Stimulated activated effector memory CD8-positive, alpha-beta T cell treated with anti-CD3 and anti-CD28 coated beads, Interleukin-12 subunit alpha, Interleukin-12 subunit beta, amount 100 ng/mL, for 72 hours (primary cell): ENCODE measurements around the gene CARD19.
"Not testable (repeated sequence)": the region's sequence is repeated elsewhere in the genome, so short reads cannot be mapped to it uniquely, and the experiment has no call there.

Source experiments
- ATAC-seq: fragments of 150-1000 bp; cut with Tn5 transposase; 2 replicates; pipeline ENCODE4 v1.10.0; 2021
- DNase-seq, 2 donors: peaks; one replicate each; pipeline ENCODE4 v3.0.0; 2021 to 2022; ENCODE audit warnings: low spot score in 2 of 2
- H3K27ac Mint-ChIP-seq: one replicate; pipeline ENCODE4 v1.8.0; 2022; ENCODE audit warnings: mild to moderate bottlenecking, mixed read lengths
- H3K36me3 Mint-ChIP-seq: one replicate; pipeline ENCODE4 v1.8.0; 2022; ENCODE audit warnings: mild to moderate bottlenecking, mixed read lengths
- H3K4me1 Mint-ChIP-seq: one replicate; pipeline ENCODE4 v1.8.0; 2022; ENCODE audit warnings: mixed read lengths
- H3K4me3 Mint-ChIP-seq: one replicate; pipeline ENCODE4 v1.8.0; 2022; ENCODE audit warnings: mild to moderate bottlenecking, mixed read lengths
- H3K9me3 Mint-ChIP-seq: one replicate; pipeline ENCODE4 v1.8.0; 2022; ENCODE audit warnings: mixed read lengths

The CARD19 gene

DNA sequence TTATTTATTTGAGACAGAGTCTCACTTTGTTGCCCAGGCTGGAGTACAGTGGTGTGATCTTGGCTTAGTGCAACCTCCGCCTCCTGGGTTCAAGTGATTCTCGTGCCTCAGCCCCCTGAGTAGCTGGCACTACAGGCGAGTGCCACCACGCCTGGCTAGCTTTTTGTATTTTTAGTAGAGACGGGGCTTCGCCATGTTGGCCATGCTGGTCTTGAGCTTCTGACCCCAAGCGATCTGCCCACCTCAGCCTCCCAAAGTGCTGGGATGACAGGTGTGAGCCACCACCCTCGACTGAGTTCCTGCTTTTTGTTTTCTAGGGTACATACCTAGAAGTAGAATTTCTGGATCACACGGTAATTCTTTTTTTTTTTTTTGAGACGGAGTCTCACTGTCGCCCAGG, 5.1 kb downstream of the CARD19 start:
- Mint-ChIP-seq H3K36me3 (peaks cover 17% of the 10 kb centered on the region), H3K4me1 (peaks cover 74% of the 10 kb centered on the region), H3K9me3 (peaks cover 12% of the 10 kb centered on the region)
- H3K27ac Mint-ChIP-seq, H3K4me3 Mint-ChIP-seq, ATAC-seq, DNase-seq: not testable (repeated sequence)

DNA sequence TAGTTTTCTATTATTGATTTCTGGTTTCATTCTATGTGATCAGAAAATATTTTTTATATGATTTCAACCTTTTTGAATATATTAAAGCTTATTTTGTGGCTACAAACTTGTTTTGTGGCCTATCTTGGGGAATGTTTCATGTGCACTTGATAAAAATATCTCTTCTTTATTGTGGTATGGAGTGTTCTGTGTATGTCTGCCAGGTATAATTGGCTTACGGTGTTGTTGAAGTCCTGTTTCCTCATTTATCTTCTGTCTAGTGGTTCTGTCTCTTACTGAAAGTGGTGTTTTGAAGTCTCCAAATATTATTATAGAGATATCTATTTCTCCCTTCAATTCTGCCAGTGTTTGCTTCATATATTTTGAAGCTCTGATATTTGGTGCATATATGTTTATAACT, 9.6 kb downstream of the CARD19 start:
- H3K36me3 Mint-ChIP-seq, result peaks cover 35% of the 10 kb centered on the region

DNA sequence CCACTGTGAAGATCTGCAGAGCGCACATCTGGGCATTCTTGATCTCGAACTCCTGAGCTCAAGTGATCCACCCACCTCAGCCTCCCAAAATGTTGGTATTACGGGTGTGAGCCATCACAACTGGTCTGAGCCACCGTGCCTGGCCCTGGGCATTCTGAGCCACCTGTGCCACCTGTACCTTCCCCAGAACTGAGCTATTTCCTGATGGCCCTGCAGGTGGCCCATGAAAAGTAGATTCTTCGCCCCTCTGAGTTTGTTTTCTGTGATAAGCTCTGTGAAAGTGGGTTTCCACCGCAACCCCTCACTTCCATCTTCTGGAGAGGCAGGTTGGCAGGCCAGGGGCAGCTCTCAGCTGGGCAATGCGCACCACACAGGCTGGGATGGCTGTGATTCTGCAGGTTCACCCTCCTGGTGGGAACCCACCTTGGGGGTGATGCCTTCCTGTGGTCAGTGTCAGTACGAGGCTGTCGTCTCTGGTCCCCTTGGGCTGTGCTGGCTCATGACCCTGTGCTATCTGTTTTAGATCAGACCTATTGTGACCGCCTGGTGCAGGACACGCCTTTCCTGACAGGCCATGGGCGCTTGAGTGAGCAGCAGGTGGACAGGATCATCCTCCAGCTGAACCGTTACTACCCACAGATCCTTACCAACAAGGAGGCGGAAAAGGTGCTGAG, 11.3 kb downstream of the CARD19 start:
- peaks cover 12% of the 10 kb centered on the region for H3K9me3 Mint-ChIP-seq
- peaks cover 80% of the 10 kb centered on the region for H3K4me1 Mint-ChIP-seq
- ATAC-seq (no peak), DNase-seq (no peak)
- H3K27ac Mint-ChIP-seq, result no peak overlapping the region
- peak overlapping the region; percentile 22 for H3K4me3 Mint-ChIP-seq
- H3K36me3 Mint-ChIP-seq, result peaks cover 29% of the 10 kb centered on the region

More for the DNA sequence above, 9.6 kb downstream of the CARD19 start:
- H3K27ac Mint-ChIP-seq, result peak overlapping the region; percentile 65
- peaks cover 12% of the 10 kb centered on the region for H3K9me3 Mint-ChIP-seq
- H3K4me3 Mint-ChIP-seq, result no peak overlapping the region
- DNase-seq, result no peak
- ATAC-seq, result no peak
- H3K4me1 Mint-ChIP-seq, result peaks cover 79% of the 10 kb centered on the region

DNA sequence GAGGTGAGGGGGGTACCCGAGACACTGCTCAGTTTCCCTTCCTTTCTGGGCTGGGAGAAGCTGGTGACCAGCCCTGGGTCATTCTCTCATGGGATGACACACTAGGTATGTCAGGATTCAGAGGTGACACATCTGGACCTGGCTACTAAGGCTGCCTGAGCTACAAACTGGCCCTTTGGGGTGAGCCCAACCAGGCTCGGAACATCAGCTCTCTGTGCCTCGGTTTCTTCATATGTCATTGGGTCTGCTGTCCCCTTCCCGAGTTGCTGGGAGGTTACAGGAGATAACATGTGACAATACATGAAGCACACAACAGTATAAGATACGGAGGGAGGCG, 11.8 kb downstream of the CARD19 start:
- peaks cover 75% of the 10 kb centered on the region for H3K4me1 Mint-ChIP-seq
- peak overlapping the region; percentile 22 for H3K4me3 Mint-ChIP-seq
- peaks cover 34% of the 10 kb centered on the region for H3K36me3 Mint-ChIP-seq
- ATAC-seq (peak; percentile 4), DNase-seq (no peak)
- no peak overlapping the region for H3K27ac Mint-ChIP-seq
- peaks cover 12% of the 10 kb centered on the region for H3K9me3 Mint-ChIP-seq

DNA sequence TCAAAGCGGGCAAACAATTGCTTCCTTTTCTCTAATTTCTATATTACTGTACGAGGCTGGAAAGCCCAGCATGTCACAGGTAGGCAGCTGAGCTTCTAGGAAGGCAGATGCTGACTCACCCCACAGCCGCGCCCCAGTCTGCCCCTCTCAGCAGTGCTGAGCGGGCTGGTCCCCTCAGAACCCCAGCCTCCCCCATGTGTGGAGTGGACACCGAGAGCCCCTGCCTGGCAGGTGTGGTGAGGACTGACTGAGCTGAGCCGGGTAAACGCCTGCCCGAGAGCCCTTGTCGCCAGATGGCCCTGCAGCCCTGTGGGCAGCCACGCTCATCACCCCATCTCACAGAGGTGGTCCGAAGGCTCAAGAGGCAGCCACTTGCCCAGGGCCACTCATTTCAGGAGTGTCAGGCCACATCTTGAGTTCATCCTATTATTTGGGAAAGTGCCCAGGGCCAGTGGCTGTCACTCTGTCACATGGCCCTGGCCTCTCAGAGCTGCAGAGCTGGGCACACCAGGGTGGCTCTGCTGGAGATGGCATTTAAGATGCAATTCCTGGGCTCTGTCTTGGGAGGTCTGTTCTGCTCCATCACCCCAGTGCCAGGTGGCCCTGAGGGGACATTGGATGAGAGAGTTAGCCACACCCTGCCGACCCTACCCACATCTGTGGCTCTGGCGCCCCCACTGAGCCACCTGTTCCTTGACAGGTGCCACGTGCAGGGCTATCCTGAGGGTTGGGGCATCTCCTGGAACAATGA, 12.4 kb downstream of the CARD19 start:
- peak; percentile 84 for ATAC-seq
- Mint-ChIP-seq H3K4me1 (peaks cover 68% of the 10 kb centered on the region), H3K36me3 (peaks cover 41% of the 10 kb centered on the region), H3K9me3 (peaks cover 12% of the 10 kb centered on the region), H3K27ac (peak overlapping the region; percentile 24), H3K4me3 (peak overlapping the region; percentile 22)
- DNase-seq, result no peak

DNA sequence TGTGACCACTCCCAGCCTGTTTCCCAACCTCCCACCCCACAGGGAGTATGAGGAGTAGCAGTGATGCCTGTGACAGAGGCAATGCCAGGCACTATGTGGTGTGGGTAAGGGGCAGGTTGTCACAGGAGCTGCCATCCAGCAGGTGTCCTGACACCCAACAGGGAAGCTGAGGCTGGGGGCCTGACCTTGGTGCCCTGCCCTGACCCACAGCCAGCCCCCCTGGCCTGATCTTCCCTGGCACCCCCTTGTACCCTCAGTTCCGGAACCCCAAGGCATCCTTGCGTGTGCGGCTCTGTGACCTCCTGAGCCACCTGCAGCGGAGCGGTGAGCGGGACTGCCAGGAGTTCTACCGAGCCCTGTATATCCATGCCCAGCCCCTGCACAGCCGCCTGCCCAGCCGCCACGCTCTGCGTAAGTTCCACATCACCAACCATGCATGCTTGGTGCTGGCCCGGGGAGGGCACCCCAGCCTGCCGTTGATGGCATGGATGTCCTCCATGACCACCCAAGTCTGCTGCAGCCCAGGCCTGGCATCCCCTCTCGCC, 14.4 kb downstream of the CARD19 start:
- Mint-ChIP-seq H3K27ac (no peak overlapping the region), H3K4me3 (no peak overlapping the region), H3K4me1 (peaks cover 57% of the 10 kb centered on the region), H3K9me3 (no peaks in the 10 kb centered on the region), H3K36me3 (peaks cover 43% of the 10 kb centered on the region)
- DNase-seq (no peak), ATAC-seq (no peak)

GRCh38 chr9:93111001-93111370, 15.0 kb downstream of the CARD19 start:
- DNase-seq (no peak), ATAC-seq (no peak)
- H3K4me3 Mint-ChIP-seq, result no peak overlapping the region
- H3K27ac Mint-ChIP-seq, result peak overlapping the region; percentile 89
- H3K4me1 Mint-ChIP-seq, result peaks cover 51% of the 10 kb centered on the region
- no peaks in the 10 kb centered on the region for H3K9me3 Mint-ChIP-seq
- peaks cover 43% of the 10 kb centered on the region for H3K36me3 Mint-ChIP-seq

DNA sequence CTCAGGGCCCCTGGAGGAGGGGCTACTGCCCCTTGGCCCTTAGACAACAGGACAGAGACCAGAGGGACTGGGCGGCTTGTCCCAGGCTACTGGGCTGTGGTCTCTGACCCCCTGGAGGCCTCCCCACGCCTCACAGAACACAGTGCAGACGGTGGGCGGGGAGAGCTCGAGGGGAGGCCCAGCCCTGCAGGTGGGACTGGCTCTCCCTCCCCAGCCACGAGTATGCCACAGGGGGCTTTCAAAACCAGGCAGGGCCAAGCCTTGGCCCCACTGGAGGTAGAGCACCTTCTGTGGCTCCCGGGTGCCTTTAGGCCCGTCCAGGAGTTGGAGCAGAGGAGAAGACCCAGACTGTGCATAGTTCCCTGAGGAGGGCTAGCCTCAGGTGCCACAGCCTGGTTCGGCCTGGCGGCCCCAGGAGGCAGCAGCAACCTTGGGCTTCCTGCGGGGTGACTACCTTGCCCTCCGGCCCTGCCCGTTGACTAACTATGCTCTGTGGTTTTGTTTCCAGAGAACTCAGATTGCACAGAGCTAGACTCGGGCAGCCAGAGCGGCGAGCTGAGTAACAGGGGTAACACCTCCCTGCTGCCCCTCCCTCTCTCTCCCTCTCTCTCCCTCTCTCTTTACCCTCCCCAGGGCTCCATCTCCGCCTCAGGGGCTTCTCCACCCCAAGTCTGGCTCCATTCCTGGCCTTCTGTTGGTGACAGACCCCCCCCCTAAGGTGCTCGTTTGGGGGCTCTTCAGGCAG, 15.5 kb downstream of the CARD19 start:
- peak overlapping the region; percentile 89 for H3K27ac Mint-ChIP-seq
- ATAC-seq (peak; percentile 35), DNase-seq (no peak)
- peaks cover 48% of the 10 kb centered on the region for H3K4me1 Mint-ChIP-seq
- no peaks in the 10 kb centered on the region for H3K9me3 Mint-ChIP-seq
- H3K36me3 Mint-ChIP-seq, result peaks cover 43% of the 10 kb centered on the region
- no peak overlapping the region for H3K4me3 Mint-ChIP-seq

DNA sequence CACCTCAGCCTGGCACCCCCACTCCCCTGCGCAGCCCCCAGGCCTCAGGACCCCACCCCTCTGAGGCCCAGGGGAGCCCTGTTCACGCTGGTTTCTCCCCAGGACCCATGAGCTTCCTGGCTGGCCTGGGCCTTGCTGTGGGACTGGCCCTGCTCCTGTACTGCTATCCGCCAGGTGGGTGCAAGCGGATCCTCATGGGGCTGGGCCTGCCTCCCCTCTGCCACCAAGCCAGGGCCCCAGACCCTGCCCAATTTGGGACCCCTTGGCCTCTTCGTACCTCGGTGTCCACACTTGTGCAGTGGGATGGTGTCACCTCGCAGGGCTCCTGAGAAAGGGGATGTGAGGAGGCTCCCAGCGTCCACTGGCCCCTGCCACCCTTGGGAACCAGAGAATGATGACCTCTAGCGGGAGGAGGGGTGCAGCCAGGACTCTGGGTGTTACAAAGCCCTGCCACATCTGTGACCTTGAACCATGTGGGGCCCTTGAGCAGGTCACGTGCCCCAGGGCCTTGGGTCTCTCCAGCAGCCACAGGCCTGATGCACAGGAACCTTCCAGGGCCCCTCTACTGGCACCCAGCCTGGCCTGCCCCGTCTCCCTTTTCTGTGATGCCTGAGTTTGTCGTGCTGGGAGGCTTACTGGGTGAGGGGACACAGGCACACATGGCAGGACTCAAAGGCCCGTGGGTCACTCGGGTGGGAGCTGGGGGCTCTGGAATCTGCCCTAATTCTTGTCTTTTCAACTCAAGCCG, 16.3 kb downstream of the CARD19 start:
- H3K4me3 Mint-ChIP-seq, result no peak overlapping the region
- no peak for ATAC-seq
- peaks cover 47% of the 10 kb centered on the region for H3K36me3 Mint-ChIP-seq
- peak overlapping the region; percentile 89 for H3K27ac Mint-ChIP-seq
- no peaks in the 10 kb centered on the region for H3K9me3 Mint-ChIP-seq
- no peak for DNase-seq
- H3K4me1 Mint-ChIP-seq, result peaks cover 41% of the 10 kb centered on the region

- H3K36me3 Mint-ChIP-seq, result peaks cover 53% of the 10 kb centered on the region
- no peak overlapping the region for H3K4me3 Mint-ChIP-seq
- H3K27ac Mint-ChIP-seq, result peak overlapping the region; percentile 89
- H3K4me1 Mint-ChIP-seq, result peaks cover 34% of the 10 kb centered on the region
- ATAC-seq (no peak), DNase-seq (no peak)
- H3K9me3 Mint-ChIP-seq, result no peaks in the 10 kb centered on the region
These were observed 16.9 kb downstream of the CARD19 start for GRCh38 chr9:93112864-93113389.

- H3K36me3 Mint-ChIP-seq, result peaks cover 58% of the 10 kb centered on the region
- H3K9me3 Mint-ChIP-seq, result no peaks in the 10 kb centered on the region
- peaks cover 33% of the 10 kb centered on the region for H3K4me1 Mint-ChIP-seq
- H3K27ac Mint-ChIP-seq, result peak overlapping the region; percentile 89
- ATAC-seq, result no peak
- no peak for DNase-seq
- no peak overlapping the region for H3K4me3 Mint-ChIP-seq
These were observed 18.4 kb downstream of the CARD19 start for GRCh38 chr9:93114169-93114983.

- Mint-ChIP-seq H3K27ac (peak overlapping the region; percentile 89), H3K4me3 (no peak overlapping the region), H3K4me1 (peaks cover 38% of the 10 kb centered on the region), H3K36me3 (peaks cover 58% of the 10 kb centered on the region), H3K9me3 (no peaks in the 10 kb centered on the region)
- DNase-seq (no peak), ATAC-seq (no peak)
These were observed 18.9 kb downstream of the CARD19 start for GRCh38 chr9:93114984-93115335.

DNA sequence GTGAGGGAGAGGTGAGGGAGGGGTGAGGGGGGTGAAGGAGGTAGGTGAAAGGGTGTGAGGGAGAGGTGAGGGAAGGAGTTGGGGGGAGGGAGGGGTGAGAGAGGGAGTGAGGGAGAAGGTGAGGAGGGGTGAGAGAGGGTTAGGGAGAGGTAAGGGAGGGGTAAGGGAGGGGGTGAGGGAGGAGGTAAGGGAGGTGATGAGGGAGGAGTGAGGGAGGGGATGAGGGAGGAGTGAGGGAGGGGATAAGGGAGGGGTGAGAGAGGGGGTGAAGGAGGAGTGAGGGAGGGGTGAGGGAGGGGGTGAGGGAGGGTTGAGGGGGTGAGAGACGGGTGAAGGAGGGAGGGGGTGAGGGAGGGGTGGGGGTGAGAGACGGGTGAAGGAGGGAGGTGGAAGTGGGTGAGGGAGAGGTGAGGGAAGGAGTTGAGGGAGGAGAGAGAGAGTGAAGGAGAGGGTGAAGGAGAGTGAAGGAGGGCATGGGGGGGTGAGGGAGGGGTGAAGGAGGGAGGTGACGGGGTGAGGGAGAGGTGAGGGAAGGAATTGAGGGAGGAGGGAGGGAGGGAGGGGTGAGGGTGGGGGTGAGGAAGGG, 19.6 kb downstream of the CARD19 start:
- H3K27ac Mint-ChIP-seq, result peak overlapping the region; percentile 89
- ATAC-seq (no peak), DNase-seq (no peak)
- no peaks in the 10 kb centered on the region for H3K9me3 Mint-ChIP-seq
- peaks cover 40% of the 10 kb centered on the region for H3K4me1 Mint-ChIP-seq
- no peak overlapping the region for H3K4me3 Mint-ChIP-seq
- peaks cover 58% of the 10 kb centered on the region for H3K36me3 Mint-ChIP-seq
